H1 (cell line): ENCODE measurements around the gene PTPRD. TPM values are rescaled to one million over a fixed set of nuclear protein-coding genes. Genes with fewer than 3 reads are reported as not detected.

Source experiments
- CTCF ChIA-PET: fragments of 300-600 bp; sonication (Branson Sonifier 250); formaldehyde crosslinking; loops from one replicate; lab custom pipeline; 2021; ENCODE audit not compliant: partially characterized antibody; lab: Charles Lee
- POLR2A ChIA-PET: fragments of 300-600 bp; sonication (Branson Sonifier 250); formaldehyde crosslinking; loops from one replicate; lab custom pipeline; 2021; ENCODE audit warnings: inconsistent platforms; ENCODE audit not compliant: partially characterized antibody; lab: Charles Lee
- DNase-seq, 2 experiments: peaks; one replicate each; pipeline versions ENCODE4 v3.0.0 to v3.0.0-alpha.2; 2010 to 2022; ENCODE audit warnings: low spot score in 2 of 2, low read depth in 1 of 2, mixed read lengths in 1 of 2
- FAIRE-seq: peaks from 2 replicates; lab custom pipeline; 2011; peaks lifted over from hg19 to GRCh38; lab: Jason Lieb, UNC
- H2AFZ ChIP-seq: 2 replicates; pipeline ENCODE4 v1.8.1; 2012; ENCODE audit warnings: low read length, inconsistent platforms
- H2AK5ac ChIP-seq: 2 replicates; pipeline ENCODE4 v1.6.1; 2013; ENCODE audit warnings: low read depth, low read length
- H2BK120ac ChIP-seq: replicated peaks from 2 replicates; pipeline ENCODE3; 2013; ENCODE audit warnings: low read depth, low read length, inconsistent platforms
- H2BK12ac ChIP-seq: 2 replicates; pipeline ENCODE4 v1.6.1; 2013; ENCODE audit warnings: low read depth, low read length
- H2BK15ac ChIP-seq: 2 replicates; pipeline ENCODE4 v1.6.1; 2013; ENCODE audit warnings: low read length
- H2BK20ac ChIP-seq: 2 replicates; pipeline ENCODE4 v1.6.1; 2013; ENCODE audit warnings: low read length
- H2BK5ac ChIP-seq: 2 replicates; pipeline ENCODE4 v1.6.1; 2013; ENCODE audit warnings: low read depth, low read length
- H3K14ac ChIP-seq: 2 replicates; pipeline ENCODE4 v1.6.1; 2013; ENCODE audit warnings: inconsistent platforms; ENCODE audit not compliant: insufficient read length
- H3K18ac ChIP-seq: 2 replicates; pipeline ENCODE4 v1.6.1; 2013; ENCODE audit warnings: low read length; ENCODE audit errors: extremely low read depth
- H3K23ac ChIP-seq: 2 replicates; pipeline ENCODE4 v1.6.1; 2013; ENCODE audit warnings: inconsistent platforms; ENCODE audit not compliant: insufficient read length
- H3K23me2 ChIP-seq: 2 replicates; pipeline ENCODE4 v1.6.1; 2013; ENCODE audit warnings: low read depth, low read length
- H3K27ac ChIP-seq: 2 replicates; pipeline ENCODE4 v1.6.1; 2011; ENCODE audit warnings: low read depth, low read length, inconsistent platforms
- H3K27me3 ChIP-seq, 4 experiments: replicated peaks in 1 of 4; 1 replicate in 1 of 4; 2 replicates in 3 of 4; pipeline versions ENCODE4 v1.6.1 to v1.8.1; 2011 to 2013; ENCODE audit warnings: low read length in 3 of 4, mild to moderate bottlenecking in 3 of 4, inconsistent platforms in 2 of 4, mixed read lengths in 2 of 4, moderate library complexity in 1 of 4; ENCODE audit not compliant: control insufficient read depth in 3 of 4, insufficient read depth in 3 of 4; ENCODE audit errors: extremely low read depth in 1 of 4
- H3K36me3 ChIP-seq, 4 experiments: 2 replicates each; pipeline versions ENCODE4 v1.6.1 to v1.8.1; 2011 to 2013; ENCODE audit warnings: mild to moderate bottlenecking in 4 of 4, low read length in 3 of 4, moderate library complexity in 2 of 4, control low read depth in 1 of 4, inconsistent platforms in 1 of 4; ENCODE audit not compliant: insufficient read depth in 4 of 4, control insufficient read depth in 2 of 4
- H3K4ac ChIP-seq: replicated peaks from 2 replicates; pipeline ENCODE3; 2013; ENCODE audit warnings: low read length, low read depth, mixed read lengths, inconsistent platforms; ENCODE audit not compliant: insufficient read length
- H3K4me1 ChIP-seq, 4 experiments: replicated peaks in 1 of 4; 1 replicate in 1 of 4; 2 replicates in 3 of 4; pipeline versions ENCODE4 v1.6.1 to v1.8.1; 2011 to 2013; ENCODE audit warnings: low read length in 3 of 4, inconsistent platforms in 2 of 4, mixed read lengths in 1 of 4; ENCODE audit not compliant: insufficient read depth in 4 of 4, control insufficient read depth in 3 of 4
- H3K4me2 ChIP-seq, 2 experiments: 2 replicates each; pipeline versions ENCODE4 v1.6.1 to v1.8.1; 2011 to 2013; ENCODE audit warnings: low read depth in 2 of 2, low read length in 2 of 2, control low read depth in 1 of 2, inconsistent platforms in 1 of 2, mild to moderate bottlenecking in 1 of 2; ENCODE audit not compliant: insufficient read depth in 1 of 2
- H3K4me3 ChIP-seq, 4 experiments: fragments of 200-600, 300-600 bp in 1 of 4; sonication (generic), shearing (Covaris generic), sonication (Bioruptor Twin) in 1 of 4; 2 replicates each; pipeline versions ENCODE4 v1.5.1 to v1.8.1; 2011 to 2016; ENCODE audit warnings: low read length in 4 of 4, low read depth in 3 of 4, control low read depth in 2 of 4, inconsistent platforms in 2 of 4, mild to moderate bottlenecking in 2 of 4, mixed read lengths in 1 of 4, moderate library complexity in 1 of 4; ENCODE audit not compliant: insufficient read depth in 2 of 4; ENCODE audit errors: extremely low read depth in 1 of 4
- H3K56ac ChIP-seq: replicated peaks from 2 replicates; pipeline ENCODE3; 2013; ENCODE audit warnings: low read depth, mild to moderate bottlenecking, mixed read lengths, low read length, inconsistent platforms; ENCODE audit not compliant: insufficient read length
- H3K79me1 ChIP-seq: 2 replicates; pipeline ENCODE4 v1.6.1; 2013; ENCODE audit warnings: low read depth, low read length, control low read depth
- H3K79me2 ChIP-seq, 2 experiments: 2 replicates each; pipeline versions ENCODE4 v1.6.1 to v1.8.1; 2012 to 2013; ENCODE audit warnings: low read length in 2 of 2, mild to moderate bottlenecking in 2 of 2, inconsistent platforms in 1 of 2; ENCODE audit not compliant: insufficient read depth in 2 of 2, control insufficient read depth in 1 of 2
- H3K9ac ChIP-seq, 4 experiments: replicated peaks in 1 of 4; 1 replicate in 1 of 4; 2 replicates in 3 of 4; pipeline versions ENCODE4 v1.6.1 to v1.8.1; 2011 to 2013; ENCODE audit warnings: low read depth in 3 of 4, low read length in 3 of 4, control low read depth in 2 of 4, mild to moderate bottlenecking in 2 of 4, moderate library complexity in 2 of 4, inconsistent platforms in 1 of 4; ENCODE audit errors: extremely low read depth in 1 of 4
- H3K9me3 ChIP-seq, 2 experiments: 2 replicates each; pipeline versions ENCODE4 v1.6.1 to v1.8.1; 2012 to 2013; ENCODE audit warnings: mild to moderate bottlenecking in 2 of 2, moderate library complexity in 2 of 2, control low read depth in 1 of 2, inconsistent platforms in 1 of 2, low read depth in 1 of 2, low read length in 1 of 2, mixed read lengths in 1 of 2; ENCODE audit not compliant: insufficient read depth in 2 of 2
- H4K20me1 ChIP-seq, 2 experiments: replicated peaks in 1 of 2; 2 replicates each; pipeline versions ENCODE3 to v1.8.1; 2011 to 2013; ENCODE audit warnings: inconsistent platforms in 2 of 2, low read length in 2 of 2, mild to moderate bottlenecking in 1 of 2; ENCODE audit not compliant: insufficient read depth in 2 of 2, control insufficient read depth in 1 of 2
- H4K5ac ChIP-seq: 2 replicates; pipeline ENCODE4 v1.6.1; 2013; ENCODE audit warnings: low read length, low read depth, mixed read lengths, inconsistent platforms; ENCODE audit not compliant: insufficient read length
- H4K8ac ChIP-seq: 2 replicates; pipeline ENCODE4 v1.8.0; 2013; ENCODE audit warnings: mild to moderate bottlenecking, moderate library complexity, low read length, inconsistent platforms; ENCODE audit not compliant: insufficient read depth; ENCODE audit errors: extremely low read depth
- H4K91ac ChIP-seq: replicated peaks from 2 replicates; pipeline ENCODE3; 2013; ENCODE audit warnings: low read length, mixed read lengths, inconsistent platforms; ENCODE audit not compliant: insufficient read length
- ASH2L ChIP-seq: fragments of 200-600, 300-600 bp; sonication (generic); IDR thresholded peaks from one replicate; pipeline ENCODE4 v1.7.1; 2017; ENCODE audit warnings: low read length
- CTBP2 ChIP-seq: IDR thresholded peaks from 2 replicates; pipeline ENCODE4 v1.7.0; 2011; ENCODE audit warnings: borderline replicate concordance, mild to moderate bottlenecking, moderate library complexity, mixed read lengths, low read length; ENCODE audit not compliant: insufficient read depth, insufficient read length
- EP300 ChIP-seq, 2 experiments: IDR thresholded peaks; 1 replicate in 1 of 2; 2 replicates in 1 of 2; pipeline ENCODE4 v1.6.1; 2011 to 2012; ENCODE audit warnings: low read depth in 2 of 2, low read length in 2 of 2, mild to moderate bottlenecking in 2 of 2, borderline replicate concordance in 1 of 2, inconsistent platforms in 1 of 2, moderate library complexity in 1 of 2
- GTF2F1 ChIP-seq: IDR thresholded peaks from 2 replicates; pipeline ENCODE4 v1.6.1; 2012; ENCODE audit warnings: low read depth, low read length, improper control_type of control experiment, borderline replicate concordance
- JUND ChIP-seq: IDR thresholded peaks from 2 replicates; pipeline ENCODE4 v1.6.1; 2011; ENCODE audit warnings: mild to moderate bottlenecking, improper control_type of control experiment, low read length
- KDM1A ChIP-seq: fragments of 200-600, 300-600 bp; sonication (generic); IDR thresholded peaks from 2 replicates; pipeline ENCODE4 v1.7.1; 2016; ENCODE audit warnings: mild to moderate bottlenecking, low read length, borderline replicate concordance
- POLR2A ChIP-seq, 2 experiments: IDR thresholded peaks; 1 replicate in 1 of 2; 2 replicates in 1 of 2; pipeline ENCODE4 v1.6.1; 2011; ENCODE audit warnings: low read depth in 2 of 2, low read length in 2 of 2, mild to moderate bottlenecking in 2 of 2; ENCODE audit errors: control extremely low read depth in 1 of 2
- SP4 ChIP-seq: IDR thresholded peaks from 2 replicates; pipeline ENCODE4 v1.6.1; 2012; ENCODE audit warnings: low read length, inconsistent platforms
- SRF ChIP-seq: IDR thresholded peaks from 2 replicates; pipeline ENCODE4 v1.6.1; 2011; ENCODE audit warnings: mild to moderate bottlenecking, low read depth, low read length, moderate library complexity
- TAF1 ChIP-seq: IDR thresholded peaks from 2 replicates; pipeline ENCODE4 v1.6.1; 2011; ENCODE audit warnings: mild to moderate bottlenecking, low read depth, low read length
- USF2 ChIP-seq: IDR thresholded peaks from 2 replicates; pipeline ENCODE4 v1.6.1; 2011; ENCODE audit warnings: low read length, improper control_type of control experiment
- WGBS, 2 experiments: shearing (Covaris generic) in 1 of 2; methylation state at CpG; one replicate each; pipeline versions ENCODE4 v1.1.6 to v1.1.7; 2013 to 2015; ENCODE audit warnings: low lambda C conversion rate in 2 of 2, mixed read lengths in 2 of 2, inconsistent platforms in 1 of 2, low coverage in 1 of 2, missing lambda C conversion rate in 1 of 2; ENCODE audit not compliant: insufficient replicate concordance in 2 of 2, insufficient coverage in 1 of 2, insufficient read length in 1 of 2; ENCODE audit errors: extremely low coverage in 1 of 2, missing lambda C conversion rate in 1 of 2; 5-methylcytosine and 5-hydroxymethylcytosine counted together
- polyA plus RNA-seq, 7 experiments: library from polyadenylated mRNA; depleted of rRNA in 3 of 7; stranded (reverse) in 5 of 7; unstranded in 2 of 7; fragments of >200 nt in 5 of 7; fragments of 200-250 nt in 2 of 7; gene quantifications; 1 replicate in 5 of 7; 2 replicates in 1 of 7; 4 replicates in 1 of 7; pipeline versions ENCODE4 v1.2.1 to v1.2.3, GENCODE V29; 2011 to 2013; ENCODE audit warnings: missing spikeins in 2 of 7, mixed read lengths in 2 of 7
- total RNA-seq: library from RNA; stranded (reverse); fragmentation: NEBNext Ultra II Directional; extraction: Animal tissue kit (Norgen Biotek cat#: 25700); gene quantifications from 2 replicates; pipeline ENCODE4 v1.2.1, GENCODE V29; 2021

Gene PTPRD
- total and polyA plus RNA-seq, 2 of the 8 experiments (the other 6 are each of a cell fraction or from before 2014, with no cell fraction given), result 17.2 to 77.0 TPM

- H2BK5ac ChIP-seq, result no peak overlapping the region
- no peak overlapping the region for H2BK15ac ChIP-seq
- H3K14ac ChIP-seq, result no peak overlapping the region
- no peaks in the 10 kb centered on the region for H3K79me2 ChIP-seq
- no peak overlapping the region for H2BK120ac ChIP-seq
- ChIA-PET POLR2A (no interaction called here), CTCF (interaction anchor here (0.6 to 1.3 kb wide), 4 partner anchors 11 to 289 kb away, joined by 3 to 5 read pairs (median 4); no protein-coding TSS in a partner anchor)
- H3K36me3 ChIP-seq, result no peaks in the 10 kb centered on the region
- TF ChIP-seq SRF (no peak), JUND (no peak), SP4 (no peak), ASH2L (no peak), EP300 (IDR thresholded peaks at IDR 0.05; ENCODE audit: borderline replicate concordance in 1 of 2, low read depth in 2 of 2, low read length in 2 of 2) (no peak), POLR2A (IDR thresholded peaks at IDR 0.05; ENCODE audit: control extremely low read depth in 1 of 2, low read depth in 2 of 2, low read length in 2 of 2) (no peak), GTF2F1 (no peak), TAF1 (no peak), CTBP2 (no peak), KDM1A (no peak), USF2 (no peak)
- WGBS, 2 experiments, result 91% methylated on average over 3 of the region's 3 CpGs; no CpG with 5 or more reads in 1 of the 2 experiments
- H2BK12ac ChIP-seq, result no peak overlapping the region
- no peak overlapping the region for H2AK5ac ChIP-seq
- H4K5ac ChIP-seq, result no peak overlapping the region
- no peak overlapping the region for H2BK20ac ChIP-seq
- DNase-seq (no peak), FAIRE-seq (no peak)
- H3K23ac ChIP-seq, result no peak overlapping the region
- no peak overlapping the region for H2AFZ ChIP-seq
- no peak overlapping the region for H3K27ac ChIP-seq
- no peak overlapping the region for H3K18ac ChIP-seq
- no peak overlapping the region for H4K91ac ChIP-seq
- H3K9ac ChIP-seq, result no peak overlapping the region
- H3K4me2 ChIP-seq, result no peak overlapping the region
- H3K9me3 ChIP-seq, result no peaks in the 10 kb centered on the region
- no peaks in the 10 kb centered on the region for H4K20me1 ChIP-seq
- H3K56ac ChIP-seq, result no peak overlapping the region
- H4K8ac ChIP-seq, result no peak overlapping the region
- no peak overlapping the region for H3K4ac ChIP-seq
- H3K4me3 ChIP-seq, result no peak overlapping the region
- no peaks in the 10 kb centered on the region for H3K4me1 ChIP-seq
- no peaks in the 10 kb centered on the region for H3K79me1 ChIP-seq
- H3K23me2 ChIP-seq, result no peaks in the 10 kb centered on the region
- H3K27me3 ChIP-seq, result no peaks in the 10 kb centered on the region
These were observed 942.3 kb downstream of the PTPRD start for GRCh38 chr9:9670454-9670853.
